Brain microvascular endothelial cell (primary cell): ENCODE data around the gene USP11.

ENCODE experiments used
- DNase-seq: peaks from one replicate; pipeline ENCODE4 v3.0.0-alpha.2; 2020
- H3K27ac ChIP-seq: fragments of 250-450 bp; sonication (Bioruptor Pico); 2 replicates; pipeline ENCODE4 v1.5.1; 2020; ENCODE audit warnings: mild to moderate bottlenecking, moderate library complexity
- H3K27me3 ChIP-seq: fragments of 250-450 bp; sonication (Bioruptor Pico); replicated peaks from 2 replicates; pipeline ENCODE4 v1.5.1; 2020; ENCODE audit warnings: mild to moderate bottlenecking
- H3K36me3 ChIP-seq: fragments of 250-450 bp; sonication (Bioruptor Pico); replicated peaks from 2 replicates; pipeline ENCODE4 v1.5.1; 2020; ENCODE audit warnings: mild to moderate bottlenecking
- H3K4me3 ChIP-seq: 2 replicates; pipeline ENCODE4 v1.5.1; 2011; ENCODE audit warnings: low read depth, mild to moderate bottlenecking, control low read depth, low read length, moderate library complexity
- CTCF ChIP-seq: IDR thresholded peaks from 2 replicates; pipeline ENCODE4 v1.5.1; 2011; ENCODE audit warnings: low read depth, mild to moderate bottlenecking, moderate library complexity, low read length, control low read depth, inconsistent platforms; ENCODE audit errors: missing control alignments
- in situ Hi-C: cut with HindIII; loops from 2 replicates; pipeline ENCODE4 v1.10.0; 2017; ENCODE audit warnings: low sequenced_read_pairs, low pct_ligation_motif_present

USP11 gene

GRCh38 chrX:47233333-47234113 is 714 bp downstream of the USP11 start:
- Histone ChIP-seq H3K27me3 (no peaks in the 10 kb centered on the region), H3K27ac (peak overlapping the region; percentile 97), H3K4me3 (peak overlapping the region; percentile 71), H3K36me3 (peaks cover 8% of the 10 kb centered on the region)
- DNase-seq, result peak; percentile 97
- in situ Hi-C loops, result no loop called here
- TF ChIP-seq CTCF, result no peak

GRCh38 chrX:47234583-47234982 is 1.8 kb downstream of the USP11 start:
- Histone ChIP-seq H3K36me3 (no peaks in the 10 kb centered on the region), H3K27ac (peak overlapping the region; percentile 97), H3K4me3 (peak overlapping the region; percentile 71), H3K27me3 (no peaks in the 10 kb centered on the region)
- no peak for TF ChIP-seq CTCF
- no peak for DNase-seq
- in situ Hi-C loops, result no loop called here

GRCh38 chrX:47235691-47236103 is 2.9 kb downstream of the USP11 start:
- in situ Hi-C loops, result no loop called here
- H3K4me3 ChIP-seq, result no peak overlapping the region
- H3K27me3 ChIP-seq, result no peaks in the 10 kb centered on the region
- H3K27ac ChIP-seq, result no peak overlapping the region
- DNase-seq, result no peak
- no peak for TF ChIP-seq CTCF
- peaks cover 6% of the 10 kb centered on the region for H3K36me3 ChIP-seq

- TF ChIP-seq CTCF, result no peak
- no peak overlapping the region for H3K27ac ChIP-seq
- no peak for DNase-seq
- H3K27me3 ChIP-seq, result no peaks in the 10 kb centered on the region
- H3K4me3 ChIP-seq, result no peak overlapping the region
- peaks cover 14% of the 10 kb centered on the region for H3K36me3 ChIP-seq
- in situ Hi-C loops, result no loop called here
Observed at GRCh38 chrX:47239199-47239598, 6.4 kb downstream of the USP11 start.

- in situ Hi-C loops, result no loop called here
- TF ChIP-seq CTCF, result no peak
- H3K36me3 ChIP-seq, result peaks cover 14% of the 10 kb centered on the region
Observed at GRCh38 chrX:47239898-47240545, 7.2 kb downstream of the USP11 start.

More at GRCh38 chrX:47239898-47240545, 7.2 kb downstream of the USP11 start:
- no peak for DNase-seq
- Histone ChIP-seq H3K27me3 (no peaks in the 10 kb centered on the region), H3K4me3 (no peak overlapping the region), H3K27ac (no peak overlapping the region)
